GM12872 (cell line): Measurements from ENCODE around the gene GNAS-AS1.

Experiments
- CTCF ChIP-seq: IDR thresholded peaks from 3 replicates; pipeline ENCODE4 v1.5.1; 2011; ENCODE audit warnings: low read depth, mild to moderate bottlenecking, low read length, moderate library complexity; ENCODE audit not compliant: insufficient read depth

Gene GNAS-AS1

GRCh38 chr20:58777657-58778056 is 73.0 kb downstream of the GNAS-AS1 start:
- no peak for TF ChIP-seq CTCF

- no peak for TF ChIP-seq CTCF
Measured at GRCh38 chr20:58776109-58776508, 74.6 kb downstream of the GNAS-AS1 start.

GRCh38 chr20:58775371-58775770 is 75.3 kb downstream of the GNAS-AS1 start:
- no peak for TF ChIP-seq CTCF

GRCh38 chr20:58774667-58775263 is 75.9 kb downstream of the GNAS-AS1 start:
- no peak for TF ChIP-seq CTCF

GRCh38 chr20:58774214-58774613 is 76.5 kb downstream of the GNAS-AS1 start:
- TF ChIP-seq CTCF, result no peak

GRCh38 chr20:58772786-58773185 is 77.9 kb downstream of the GNAS-AS1 start:
- no peak for TF ChIP-seq CTCF
